ENCODE results near the gene MAML2.

The MAML2 gene

DNA sequence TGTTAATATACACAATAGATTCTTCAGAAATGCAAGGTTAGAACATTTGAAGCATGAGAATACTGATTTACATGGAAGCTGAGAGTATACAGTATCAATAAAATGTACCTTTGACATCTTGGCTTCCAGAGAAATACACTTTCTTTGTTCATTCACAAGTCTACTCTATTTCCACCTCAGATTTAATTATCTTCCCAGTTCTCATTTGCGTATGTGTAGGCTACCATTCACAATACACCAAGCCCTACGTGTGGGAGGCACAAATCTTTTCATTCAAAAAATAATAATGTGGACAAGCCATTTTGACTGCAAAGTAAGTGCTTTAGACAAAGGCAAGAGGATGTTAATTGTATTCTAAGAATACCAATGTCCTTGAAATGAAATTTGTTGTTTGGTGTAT, 286.4 kb downstream of the MAML2 start:
- DNase-seq = no peak

GRCh38 chr11:96055706-96056387, 287.1 kb downstream of the MAML2 start:
- DNase-seq = peak; percentile 74

DNA sequence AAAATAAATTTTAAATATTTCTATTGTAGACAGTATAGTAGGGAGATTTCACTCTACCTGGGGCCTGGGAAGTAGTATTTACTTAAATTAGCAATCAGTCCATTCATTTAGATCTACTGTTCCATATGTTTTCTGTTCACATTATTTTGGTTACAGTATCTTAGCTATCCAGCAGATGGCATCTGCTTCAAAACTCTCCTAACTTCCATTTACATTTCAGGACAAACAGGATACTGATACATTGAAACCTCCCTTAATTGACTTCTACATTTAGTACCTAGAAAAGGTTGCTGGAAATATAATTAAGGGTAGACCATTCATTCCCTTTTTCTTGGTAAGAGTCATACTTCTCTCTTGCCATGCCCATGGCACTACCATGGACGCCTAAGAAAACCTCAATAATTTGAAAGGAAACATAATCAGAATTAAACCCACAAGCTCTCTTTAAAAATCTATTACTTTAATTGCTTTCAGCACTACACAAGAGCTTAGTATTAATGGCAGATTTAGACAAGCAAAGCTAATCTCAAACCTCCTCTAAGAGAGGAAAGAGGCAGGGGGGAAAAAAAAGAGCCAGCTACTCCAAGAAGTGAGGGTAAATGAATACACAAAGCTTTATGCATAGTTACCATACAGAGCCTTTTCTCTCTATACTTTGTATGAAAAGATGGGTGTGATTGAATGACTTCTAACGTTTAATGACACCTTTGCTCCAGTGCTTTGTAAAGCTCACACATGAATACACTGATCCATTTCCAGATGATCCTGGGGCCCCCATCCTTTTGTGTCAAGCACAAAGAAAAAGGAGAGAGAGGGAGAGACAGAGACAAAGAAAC, 287.9 kb downstream of the MAML2 start:
- no peak for DNase-seq

DNA sequence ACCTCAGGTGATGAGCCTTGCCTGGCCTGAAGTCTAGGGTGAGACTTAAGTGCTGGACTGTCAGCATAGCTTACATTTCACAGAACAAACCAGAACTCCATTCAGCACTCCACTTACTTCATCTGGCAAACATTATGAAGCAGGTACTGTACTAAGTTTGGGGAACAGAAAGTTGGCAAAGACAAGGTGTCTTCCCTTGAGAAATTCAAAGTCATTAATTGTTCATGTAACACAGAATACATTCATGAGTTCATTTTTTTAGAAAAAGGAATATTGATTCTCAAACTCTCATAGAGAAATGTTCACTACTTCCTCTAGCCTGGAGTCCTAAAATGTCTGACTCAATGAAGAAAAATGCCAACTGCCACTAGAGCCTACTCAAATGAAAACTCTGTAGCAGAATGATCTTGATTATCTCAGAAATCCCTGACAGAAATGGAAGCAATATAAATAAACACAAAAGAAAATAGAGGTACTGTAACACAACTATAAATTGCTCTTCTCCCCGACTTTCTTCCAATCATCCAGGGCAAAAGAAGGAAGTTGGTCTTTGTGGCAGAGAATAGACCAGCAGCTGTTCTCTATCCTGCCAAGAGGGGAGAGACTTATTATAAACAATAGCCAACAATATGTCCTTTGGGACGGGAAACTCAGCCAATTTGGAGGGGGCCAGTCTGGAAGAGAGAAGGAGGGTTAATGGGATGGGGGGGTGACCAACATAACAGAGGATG, 289.9 kb downstream of the MAML2 start:
- DNase-seq = no peak

- no peak for DNase-seq
These were observed 291.2 kb downstream of the MAML2 start for GRCh38 chr11:96051820-96052219.

GRCh38 chr11:96050435-96051182, 292.4 kb downstream of the MAML2 start:
- DNase-seq = no peak

GRCh38 chr11:96049426-96049825, 293.6 kb downstream of the MAML2 start:
- no peak for DNase-seq

- no peak for DNase-seq
These were observed 297.2 kb downstream of the MAML2 start for GRCh38 chr11:96045622-96046456.

- no peak for DNase-seq
These were observed 298.2 kb downstream of the MAML2 start for GRCh38 chr11:96044747-96045146.

GRCh38 chr11:96044311-96044710, 298.7 kb downstream of the MAML2 start:
- no peak for DNase-seq

DNA sequence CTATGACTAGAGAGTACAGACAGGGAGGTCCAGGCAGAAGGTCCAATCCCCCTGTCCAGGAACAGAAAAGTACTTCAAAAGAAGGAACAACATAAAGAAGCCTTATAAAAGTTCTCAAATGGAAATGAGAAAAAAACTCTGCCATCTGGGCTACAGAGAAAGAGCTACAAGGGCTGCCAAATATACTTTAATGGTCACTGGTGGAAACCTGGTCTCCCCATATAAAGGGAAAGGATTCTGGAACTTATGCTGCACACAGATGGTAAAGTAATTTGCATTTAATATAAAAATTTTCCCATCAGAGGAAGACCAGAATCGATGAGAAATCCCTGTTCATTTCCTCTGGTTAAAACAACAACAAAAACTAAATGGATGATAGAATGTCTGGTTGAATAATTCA, 299.7 kb downstream of the MAML2 start:
- DNase-seq = no peak

DNA sequence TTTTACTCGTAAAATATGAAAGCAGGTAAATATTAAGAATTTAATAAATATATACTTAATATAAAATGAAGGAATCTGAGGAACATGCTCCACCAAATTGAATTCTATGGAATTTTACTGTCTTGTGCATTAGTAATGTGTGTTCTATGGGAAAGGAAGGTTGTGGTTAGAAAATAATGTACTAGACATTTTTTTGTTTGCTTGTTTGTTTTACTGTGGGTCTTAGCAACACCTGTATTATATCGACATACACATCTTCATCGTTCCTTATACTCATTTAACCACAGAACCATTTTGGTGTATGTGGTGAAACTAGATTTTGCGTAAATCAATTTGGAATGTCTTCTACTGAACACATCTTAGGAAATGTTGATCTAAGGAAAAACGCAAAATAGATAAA, 304.9 kb downstream of the MAML2 start:
- no peak for DNase-seq

- no peak for DNase-seq
These were observed 305.5 kb downstream of the MAML2 start for GRCh38 chr11:96037405-96037949.

DNA sequence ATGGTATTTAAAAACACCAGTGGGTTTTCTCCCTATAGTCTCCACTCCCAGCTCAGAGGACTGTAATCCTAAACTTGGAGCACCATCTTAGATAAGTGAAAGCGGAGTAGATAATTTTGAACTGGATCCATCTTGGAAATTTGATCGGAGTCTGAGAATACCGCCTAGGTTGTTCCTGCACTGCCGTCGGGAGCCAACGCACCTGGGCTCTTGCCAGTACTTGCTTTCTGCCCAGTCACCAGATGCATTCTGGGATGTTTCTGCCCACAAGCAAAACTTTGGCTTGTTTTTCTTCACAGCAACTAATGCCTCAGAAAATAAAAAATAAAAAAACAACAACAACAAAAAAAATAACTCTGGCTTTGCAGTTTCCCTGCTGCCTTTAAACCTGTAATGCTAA, 306.1 kb downstream of the MAML2 start:
- DNase-seq = no peak

DNA sequence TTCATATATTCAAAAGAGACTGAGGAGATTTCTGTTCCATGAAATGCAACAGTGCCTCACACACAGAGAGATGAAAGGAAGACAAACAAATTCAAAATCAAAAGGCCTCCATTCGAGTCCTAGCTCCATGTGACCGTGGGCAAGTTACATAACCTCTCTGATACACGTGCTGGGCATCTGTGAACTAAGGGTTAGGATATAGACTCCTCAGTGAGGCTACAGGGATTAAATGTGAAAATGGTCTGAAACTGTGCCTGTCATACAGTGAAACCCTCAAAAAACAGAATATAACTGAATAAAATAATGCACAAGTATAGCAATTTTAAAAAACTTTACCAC, 307.3 kb downstream of the MAML2 start:
- DNase-seq = no peak

DNA sequence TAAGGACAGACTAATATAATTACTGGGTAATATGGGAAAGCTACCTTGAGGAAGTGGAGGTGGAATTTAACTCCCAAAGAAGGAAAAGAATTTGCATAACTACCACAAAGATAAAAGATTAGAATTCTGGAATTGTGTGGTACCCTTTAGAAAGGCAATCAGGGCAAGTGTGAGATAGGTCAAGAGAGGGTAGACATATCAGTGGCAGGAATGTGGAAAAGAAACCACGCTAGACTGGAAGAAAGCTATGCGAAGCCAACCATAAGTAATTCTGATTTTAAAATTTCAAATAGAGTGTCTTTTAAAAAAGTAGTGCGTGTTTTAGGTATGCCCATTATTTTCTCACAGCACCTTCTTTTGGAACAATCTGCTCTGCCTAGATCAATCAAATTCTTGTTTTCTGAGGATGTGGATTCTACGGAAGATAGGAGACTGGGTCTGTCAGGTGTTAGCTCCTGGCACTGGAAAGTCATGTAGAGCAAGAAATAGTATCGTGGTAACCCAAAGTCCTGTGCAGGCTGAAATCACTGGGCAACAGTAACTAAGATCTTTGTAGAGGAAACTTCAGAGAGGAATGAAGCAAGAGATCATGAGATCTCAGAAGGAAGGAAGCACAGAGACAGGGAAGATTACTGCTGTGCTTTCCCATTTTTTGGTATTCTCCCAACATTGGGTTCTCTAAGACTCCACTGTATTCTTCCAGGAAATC, 307.8 kb downstream of the MAML2 start:
- no peak for DNase-seq

- DNase-seq = no peak
These were observed 309.4 kb downstream of the MAML2 start for GRCh38 chr11:96033599-96033998.

- DNase-seq = no peak
These were observed 309.9 kb downstream of the MAML2 start for GRCh38 chr11:96033095-96033494.

GRCh38 chr11:96028746-96029145, 314.2 kb downstream of the MAML2 start:
- DNase-seq = no peak

GRCh38 chr11:96027021-96027420, 316.0 kb downstream of the MAML2 start:
- no peak for DNase-seq

- DNase-seq = peak; percentile 16
These were observed 316.7 kb downstream of the MAML2 start for GRCh38 chr11:96026310-96026709.

All from CD4-positive, alpha-beta T cell treated with Interleukin-6 for 4 hours (primary cell).